IMR-90 (cell line): ENCODE results near the gene CLDN25.

Source experiments
- CEBPB ChIP-seq: IDR thresholded peaks from 2 replicates; pipeline ENCODE4 v1.6.1; 2012; ENCODE audit warnings: low read depth, low read length, improper control_type of control experiment
- CHD1 ChIP-seq: IDR thresholded peaks from 2 replicates; pipeline ENCODE4 v1.6.1; 2012; ENCODE audit warnings: low read depth, low read length, improper control_type of control experiment
- CTCF ChIP-seq: conservative IDR thresholded peaks from 2 replicates; pipeline ENCODE4 v1.5.1; 2012; ENCODE audit warnings: mild to moderate bottlenecking, low read depth, low read length, improper control_type of control experiment
- FOS ChIP-seq: fragments of 150-350 bp; IDR thresholded peaks from 2 replicates; pipeline ENCODE4 v1.6.1; 2016; ENCODE audit warnings: low read depth, low read length
- POLR2A ChIP-seq: IDR thresholded peaks from 2 replicates; pipeline ENCODE4 v1.6.1; 2012; ENCODE audit warnings: mild to moderate bottlenecking, low read depth, low read length
- RCOR1 ChIP-seq: IDR thresholded peaks from 2 replicates; pipeline ENCODE4 v1.6.1; 2012; ENCODE audit warnings: mild to moderate bottlenecking, low read length, improper control_type of control experiment; ENCODE audit not compliant: insufficient replicate concordance
- RFX5 ChIP-seq: IDR thresholded peaks from 2 replicates; pipeline ENCODE4 v1.8.0; 2012; ENCODE audit warnings: low read depth, mild to moderate bottlenecking, low read length, moderate library complexity
- SMC3 ChIP-seq: fragments of 150-350 bp; IDR thresholded peaks from 2 replicates; pipeline ENCODE4 v1.6.1; 2016; ENCODE audit warnings: low read depth, mild to moderate bottlenecking, antibody characterized with exemption, low read length, moderate library complexity

- TF ChIP-seq CTCF (no peak), POLR2A (no peak), SMC3 (no peak), FOS (no peak), RCOR1 (no peak), CHD1 (no peak), RFX5 (no peak), CEBPB (no peak)
Measured at GRCh38 chr11:113814181-113814580, 34.6 kb downstream of the CLDN25 start.
